Lung (tissue), 16 donors: Measurements from ENCODE around the gene MRGPRX2. TPM values are rescaled to one million over a fixed set of nuclear protein-coding genes. Genes with fewer than 3 reads are reported as not detected.

Source experiments
- ATAC-seq: fragments of 200-7000 bp; cut with Tn5 transposase; one replicate; pipeline ENCODE4 v1.9.1; 2020; ENCODE audit warnings: moderate number of reproducible peaks; ENCODE audit not compliant: insufficient read depth, low FRiP score
- DNase-seq, 3 donors: peaks; one replicate each; pipeline ENCODE4 v3.0.0-alpha.2; 2013 to 2017
- H3K27ac ChIP-seq, 2 donors: one replicate each; pipeline ENCODE4 v1.5.1; 2013; ENCODE audit warnings: mild to moderate bottlenecking in 2 of 2, moderate library complexity in 2 of 2, control low read depth in 1 of 2, inconsistent platforms in 1 of 2, low read depth in 1 of 2, low read length in 1 of 2
- H3K27me3 ChIP-seq, 3 donors: one replicate each; pipeline ENCODE4 v1.5.1; 2013; ENCODE audit warnings: low read length in 2 of 3; ENCODE audit not compliant: control insufficient read depth in 3 of 3, insufficient read depth in 3 of 3
- H3K36me3 ChIP-seq, 4 donors: one replicate each; pipeline ENCODE4 v1.5.1; 2013; ENCODE audit warnings: low read length in 4 of 4, mild to moderate bottlenecking in 1 of 4, moderate library complexity in 1 of 4; ENCODE audit not compliant: control insufficient read depth in 4 of 4, insufficient read depth in 4 of 4
- H3K4me1 ChIP-seq, 5 donors: one replicate each; pipeline ENCODE4 v1.5.1; 2013; ENCODE audit warnings: low read length in 5 of 5, mild to moderate bottlenecking in 2 of 5, moderate library complexity in 1 of 5; ENCODE audit not compliant: control insufficient read depth in 5 of 5, insufficient read depth in 5 of 5
- H3K4me3 ChIP-seq: one replicate; pipeline ENCODE4 v1.5.1; 2013; ENCODE audit warnings: mild to moderate bottlenecking, control low read depth, moderate library complexity
- H3K9ac ChIP-seq, 2 donors: one replicate each; pipeline ENCODE4 v1.5.1; 2013; ENCODE audit warnings: low read length in 2 of 2, control low read depth in 1 of 2; ENCODE audit not compliant: insufficient read depth in 1 of 2
- H3K9me3 ChIP-seq, 4 donors: one replicate each; pipeline ENCODE4 v1.5.1; 2013; ENCODE audit warnings: low read length in 3 of 4, mild to moderate bottlenecking in 1 of 4, moderate library complexity in 1 of 4; ENCODE audit not compliant: control insufficient read depth in 4 of 4, insufficient read depth in 3 of 4
- CTCF ChIP-seq: IDR thresholded peaks from 2 replicates; pipeline ENCODE4 v1.5.1; 2012; ENCODE audit warnings: mild to moderate bottlenecking; ENCODE audit errors: control extremely low read depth, extremely low read depth
- whole genome bisulfite sequencing, 2 donors: extraction: QIAGEN DNeasy Blood & Tissue Kit; methylation state at CpG; one replicate each; pipeline ENCODE4 v1.1.7; 2013; 5-methylcytosine and 5-hydroxymethylcytosine counted together
- long read RNA-seq, 5 donors: transcript quantifications; one replicate each; lab custom pipeline, GENCODE V29; 2026
- polyA plus RNA-seq, 2 donors: library from polyadenylated mRNA; stranded (reverse); fragments of 200-250 nt; gene quantifications; one replicate each; pipeline ENCODE4 v1.2.1, GENCODE V29; 2013
- total RNA-seq, 2 donors: library from RNA; depleted of rRNA in 1 of 2; stranded (reverse); fragments of >200 nt in 1 of 2; gene quantifications; one replicate each; pipeline ENCODE4 v1.2.1, GENCODE V29; 2014 to 2021
- donor health status: control.
- donor health status: control.
- donor health status: Bipolar disorder and iron deficiency.
- donor health status: healthy.
- donor health status: DM: yes; HTN: yes; CAD: no.

The MRGPRX2 gene
- total RNA-seq (not detected), polyA plus RNA-seq (not detected)
- long read RNA-seq, donor 1, partial matches to known transcripts = 10 of 15 reads
- long read RNA-seq, donor 1, other reads (novel, unspliced or antisense) = 5 of 15 reads
- long read RNA-seq, donor 2 = 0 reads
- long read RNA-seq, donor 3 = 0 reads
- long read RNA-seq, donor 4 = 0 reads
- long read RNA-seq, donor 5 = 0 reads

GRCh38 chr11:19060629-19061028 is at the start of gene MRGPRX2:
Gene MRGPRX2 (minus strand): TSS chr11:19060717. CDS start chr11:19056402, 4,315 bp downstream.
- Histone ChIP-seq H3K9me3 (no peaks in the 10 kb centered on the region), H3K4me3 (no peak within 1 kb of the TSS), H3K27ac (no peak within 1 kb of the TSS), H3K9ac (no peak within 1 kb of the TSS), H3K27me3 (peaks cover 0 to 3% (median 0%) of the 10 kb centered on the region in 3 donors), H3K36me3 (no peaks in the 10 kb centered on the region), H3K4me1 (peaks cover 0 to 5% (median 0%) of the 10 kb centered on the region in 5 donors)
- DNase-seq = no peak
- no peak for ATAC-seq
- WGBS, 2 donors = 19 to 48% methylated on average over 4 of the region's 4 CpGs
- TF ChIP-seq CTCF = no peak

GRCh38 chr11:19110295-19110694 is 49.8 kb upstream of the MRGPRX2 start:
- ATAC-seq (no peak), DNase-seq (peak in 2 of 3 donors; percentile 13 to 19)
- Histone ChIP-seq H3K9ac (no peak overlapping the region), H3K4me3 (no peak overlapping the region), H3K9me3 (no peaks in the 10 kb centered on the region), H3K4me1 (no peaks in the 10 kb centered on the region), H3K36me3 (no peaks in the 10 kb centered on the region), H3K27ac (peak overlapping the region in 1 of 2 donors; percentile 22), H3K27me3 (no peaks in the 10 kb centered on the region)
- WGBS, 2 donors = 82 to 84% methylated on average over 3 of the region's 3 CpGs
- TF ChIP-seq CTCF = no peak

- Histone ChIP-seq H3K9ac (no peak overlapping the region), H3K4me1 (peaks cover 0 to 5% (median 0%) of the 10 kb centered on the region in 5 donors), H3K27ac (no peak overlapping the region), H3K36me3 (no peaks in the 10 kb centered on the region), H3K27me3 (no peaks in the 10 kb centered on the region), H3K4me3 (no peak overlapping the region), H3K9me3 (no peaks in the 10 kb centered on the region)
- ATAC-seq (no peak), DNase-seq (no peak)
- TF ChIP-seq CTCF = no peak
- WGBS, 2 donors = 92 to 100% methylated on average over 1 of the region's 1 CpG
Observed at GRCh38 chr11:19107125-19107524, 46.6 kb upstream of the MRGPRX2 start.

GRCh38 chr11:19105011-19105410 is 44.5 kb upstream of the MRGPRX2 start:
- Histone ChIP-seq H3K4me3 (no peak overlapping the region), H3K36me3 (no peaks in the 10 kb centered on the region), H3K9ac (no peak overlapping the region), H3K9me3 (no peaks in the 10 kb centered on the region), H3K27me3 (no peaks in the 10 kb centered on the region), H3K27ac (no peak overlapping the region), H3K4me1 (peaks cover 0 to 6% (median 0%) of the 10 kb centered on the region in 5 donors)
- 85 to 93% methylated on average over 1 of the region's 1 CpG for WGBS, 2 donors
- no peak for TF ChIP-seq CTCF
- DNase-seq (no peak), ATAC-seq (no peak)
